GM21515 (cell line): ENCODE measurements around the gene RNF167.

Experiments used
- ATAC-seq: cut with Tn5 transposase; IDR thresholded peaks from one replicate; pipeline ENCODE4 v1.9.1; 2021; ENCODE audit not compliant: unreplicated experiment

The RNF167 gene

DNA sequence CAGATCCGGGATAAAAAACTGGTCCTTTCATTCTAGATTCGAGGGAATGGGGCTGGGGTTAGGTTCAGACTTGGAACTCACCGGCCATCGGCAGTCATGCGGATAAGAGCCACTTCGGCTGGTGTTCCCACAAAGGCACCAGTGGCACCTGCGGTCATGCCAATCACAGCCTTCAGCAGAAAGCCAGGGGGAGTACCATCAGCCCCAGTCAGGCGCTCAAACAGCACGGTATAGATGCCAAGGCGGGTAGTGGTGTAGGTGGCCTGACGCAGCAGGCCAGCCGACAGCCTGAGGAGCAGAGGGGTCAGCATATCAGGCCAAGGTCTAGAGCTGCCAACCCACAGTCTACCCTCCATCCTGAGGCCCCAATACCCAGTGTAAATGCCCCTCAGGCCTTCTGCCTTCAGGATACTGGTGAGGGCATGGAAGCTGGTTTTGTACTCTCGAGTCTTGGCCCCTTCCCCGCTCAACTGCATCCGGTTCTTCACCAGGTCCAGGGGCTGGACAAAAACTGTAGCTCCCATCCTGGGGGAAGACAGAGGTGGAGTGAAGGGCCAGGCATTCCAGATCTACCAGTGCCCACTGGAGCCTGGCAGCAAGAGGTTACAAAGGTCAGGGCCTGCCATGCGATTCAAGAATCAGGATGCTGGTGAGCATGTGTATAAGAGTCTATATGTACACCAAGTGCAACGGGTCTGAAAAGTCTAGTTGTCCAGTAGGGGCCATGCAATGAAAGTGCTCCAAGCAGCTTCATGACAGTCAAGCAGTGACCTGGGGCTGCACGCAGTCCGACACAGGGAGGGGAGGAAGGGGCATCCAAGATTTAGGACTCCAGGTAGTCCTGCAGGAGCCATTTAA, 1.2 kb upstream of the RNF167 start:
- no peak for ATAC-seq

DNA sequence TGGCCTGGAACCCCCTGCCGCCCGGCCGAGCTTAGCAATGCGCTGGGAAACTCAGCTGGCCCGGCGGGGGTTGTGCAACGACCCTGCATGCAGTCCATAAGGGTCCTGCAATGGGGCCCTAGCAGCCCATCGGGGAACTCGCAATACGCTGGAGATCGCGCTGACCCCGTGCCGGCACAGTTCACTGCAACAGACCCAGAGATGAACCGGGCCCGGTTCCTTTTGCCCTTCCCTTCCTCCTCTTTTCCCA, 597 bp upstream of the RNF167 start:
- no peak for ATAC-seq

DNA sequence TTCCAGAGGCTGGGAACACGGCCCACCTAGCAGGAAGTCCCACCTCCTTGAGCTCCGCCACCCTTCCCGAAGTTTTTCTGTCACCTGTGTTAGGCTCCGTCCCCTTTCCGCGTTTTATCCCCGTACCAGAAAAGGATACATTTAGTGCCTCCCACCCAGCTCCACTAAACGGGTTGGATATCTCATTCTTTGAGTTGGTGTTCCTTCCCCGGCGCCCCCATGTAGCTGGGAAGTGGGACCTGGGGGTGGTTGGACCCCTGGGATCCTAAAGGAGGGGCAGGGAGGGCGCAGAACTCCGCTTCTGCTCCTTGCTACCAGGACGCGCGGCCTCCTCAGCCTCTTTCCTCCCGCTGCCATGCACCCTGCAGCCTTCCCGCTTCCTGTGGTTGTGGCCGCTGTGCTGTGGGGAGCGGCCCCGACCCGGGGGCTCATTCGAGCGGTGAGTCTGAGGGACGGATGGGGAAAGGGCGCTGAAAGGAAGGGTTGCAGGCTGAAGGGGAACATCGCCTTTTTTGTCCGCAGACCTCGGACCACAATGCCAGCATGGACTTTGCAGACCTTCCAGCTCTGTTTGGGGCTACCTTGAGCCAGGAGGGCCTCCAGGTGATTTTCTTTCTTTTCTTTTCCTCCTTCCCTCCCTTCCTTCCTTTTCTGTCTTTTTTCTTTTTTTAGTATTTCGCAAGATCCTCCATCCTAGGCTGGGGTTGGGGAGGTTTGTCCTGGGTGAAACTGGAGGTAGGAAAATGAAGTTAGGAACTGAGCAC, 669 bp downstream of the RNF167 start:
- ATAC-seq: no peak

- ATAC-seq: no peak
These were observed 1.2 kb downstream of the RNF167 start for GRCh38 chr17:4941319-4941610.

DNA sequence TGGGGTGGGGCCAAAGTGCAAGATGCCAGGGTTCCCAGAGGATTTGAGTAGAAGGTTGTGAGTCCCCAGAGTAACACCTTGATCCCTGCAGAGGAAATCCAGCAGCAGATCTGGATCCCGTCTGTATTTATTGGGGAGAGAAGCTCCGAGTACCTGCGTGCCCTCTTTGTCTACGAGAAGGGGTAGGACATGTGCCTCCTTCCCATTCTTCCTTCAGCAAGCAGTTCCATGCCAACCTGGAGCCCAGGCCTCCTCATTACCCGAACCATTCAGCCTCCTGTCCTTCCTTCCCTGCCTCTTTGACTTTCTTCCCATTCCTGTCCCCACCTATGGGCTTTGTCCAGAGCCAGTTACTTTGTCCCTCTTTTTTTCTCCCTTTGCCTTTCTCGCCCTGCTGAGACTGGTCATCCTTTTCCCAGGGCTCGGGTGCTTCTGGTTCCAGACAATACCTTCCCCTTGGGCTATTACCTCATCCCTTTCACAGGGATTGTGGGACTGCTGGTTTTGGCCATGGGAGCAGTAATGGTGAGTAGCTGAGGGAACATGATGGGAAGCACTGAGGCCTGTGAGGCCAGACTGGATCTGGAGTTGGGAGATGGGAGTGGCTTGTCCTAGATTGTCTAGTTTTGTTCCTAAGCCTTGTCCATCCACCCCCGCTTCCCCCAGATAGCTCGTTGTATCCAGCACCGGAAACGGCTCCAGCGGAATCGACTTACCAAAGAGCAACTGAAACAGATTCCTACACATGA, 2.9 kb downstream of the RNF167 start:
- no peak for ATAC-seq

DNA sequence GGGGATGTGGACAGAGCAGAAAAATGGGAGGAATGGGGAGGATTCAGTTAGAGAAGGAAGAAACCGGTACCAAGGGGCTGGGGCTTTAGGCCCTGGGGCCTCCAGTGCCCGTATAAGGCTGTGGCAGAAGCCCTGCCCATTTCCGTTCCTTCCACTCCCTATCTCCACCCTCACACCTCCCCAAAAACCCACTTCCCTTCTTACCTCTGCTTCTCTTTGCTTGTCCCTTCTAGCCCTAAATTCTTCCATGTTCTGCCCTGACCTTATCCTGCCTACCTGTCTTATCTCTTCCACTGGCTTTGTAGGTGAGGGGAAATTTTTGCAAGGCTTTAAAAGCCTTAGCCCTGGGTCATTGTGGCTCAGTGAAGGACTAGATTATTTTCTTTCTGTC, 4.1 kb downstream of the RNF167 start:
- ATAC-seq: no peak

DNA sequence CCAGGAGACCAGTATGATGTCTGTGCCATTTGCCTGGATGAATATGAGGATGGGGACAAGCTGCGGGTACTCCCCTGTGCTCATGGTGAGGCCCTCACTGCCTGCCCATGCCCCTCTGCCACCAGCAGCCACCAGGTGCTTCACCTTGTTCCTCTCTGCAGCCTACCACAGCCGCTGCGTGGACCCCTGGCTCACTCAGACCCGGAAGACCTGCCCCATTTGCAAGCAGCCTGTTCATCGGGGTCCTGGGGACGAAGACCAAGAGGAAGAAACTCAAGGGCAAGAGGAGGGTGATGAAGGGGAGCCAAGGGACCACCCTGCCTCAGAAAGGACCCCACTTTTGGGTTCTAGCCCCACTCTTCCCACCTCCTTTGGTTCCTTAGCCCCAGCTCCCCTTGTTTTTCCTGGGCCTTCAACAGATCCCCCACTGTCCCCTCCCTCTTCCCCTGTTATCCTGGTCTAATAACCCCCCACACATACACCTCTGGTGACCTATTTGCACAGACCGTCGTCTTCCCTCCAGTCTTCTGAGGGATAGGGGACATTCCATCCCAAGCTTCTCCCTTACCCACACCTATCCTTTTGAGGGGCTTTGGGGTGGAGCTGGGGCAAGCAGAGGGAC, 4.6 kb downstream of the RNF167 start:
- no peak for ATAC-seq

GRCh38 chr17:4945176-4945943, 5.3 kb downstream of the RNF167 start:
- ATAC-seq: no peak

DNA sequence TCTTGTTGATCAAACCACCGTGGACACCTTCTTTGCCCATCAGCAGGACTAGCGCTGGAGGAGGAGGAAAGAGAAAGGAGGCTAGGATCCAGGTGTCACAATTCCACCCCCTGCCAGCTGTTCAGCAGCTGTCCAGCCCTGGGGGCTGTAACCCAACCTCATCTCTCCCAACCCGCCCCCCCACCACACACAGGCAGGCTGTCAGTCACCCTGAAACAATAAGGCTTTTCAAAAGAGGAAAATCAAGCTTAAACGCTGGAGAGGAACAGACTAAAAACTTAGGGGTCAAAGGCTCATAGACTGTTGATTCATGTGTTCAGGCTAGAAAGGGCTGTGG, 5.8 kb downstream of the RNF167 start:
- ATAC-seq: no peak

- ATAC-seq: no peak
These were observed 6.4 kb downstream of the RNF167 start for GRCh38 chr17:4946312-4946976.

- no peak for ATAC-seq
These were observed 6.9 kb downstream of the RNF167 start for GRCh38 chr17:4947010-4947410.

DNA sequence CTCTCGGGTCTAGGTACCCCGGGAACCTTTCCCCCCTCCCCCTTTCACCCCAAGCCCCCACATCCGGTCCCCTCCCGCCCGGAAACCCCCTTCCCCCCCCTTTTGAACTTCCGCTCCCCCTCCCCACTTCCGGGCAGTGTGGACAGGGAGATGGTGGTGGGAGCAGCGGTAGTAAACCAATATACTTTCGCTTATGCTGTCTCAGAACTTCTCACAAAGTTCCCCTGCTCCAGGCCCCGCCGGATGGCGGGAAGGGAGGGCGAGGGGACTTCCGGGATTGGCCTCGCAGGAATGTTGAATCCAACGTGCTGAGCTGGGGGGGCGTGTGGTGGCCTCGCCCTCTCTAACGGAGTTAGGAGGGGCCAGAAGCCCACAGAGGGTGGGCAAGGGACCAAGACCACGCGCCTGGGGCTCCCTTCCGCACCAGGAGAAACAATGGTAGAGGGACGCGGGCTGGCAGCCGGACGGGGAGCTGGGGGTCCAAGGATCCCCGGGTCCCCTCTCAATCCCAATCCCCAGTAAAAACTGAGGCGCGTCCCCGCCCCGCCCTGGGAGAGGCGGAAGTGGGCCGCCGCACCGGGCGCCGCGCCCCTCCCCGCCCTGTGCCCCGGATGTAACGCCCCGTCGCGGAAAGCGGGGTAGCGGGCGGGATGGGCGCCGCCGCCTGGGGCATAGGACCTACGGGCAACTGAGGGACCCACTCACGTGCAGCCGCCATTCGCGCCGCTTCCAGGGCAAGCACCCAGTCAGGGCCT, 7.5 kb downstream of the RNF167 start:
- no peak for ATAC-seq

GRCh38 chr17:4948166-4948930, 8.3 kb downstream of the RNF167 start, which contains the start of gene PFN1:
Gene PFN1 (minus strand): TSS chr17:4948530. CDS start chr17:4948394, 136 bp downstream.
- no peak for ATAC-seq

DNA sequence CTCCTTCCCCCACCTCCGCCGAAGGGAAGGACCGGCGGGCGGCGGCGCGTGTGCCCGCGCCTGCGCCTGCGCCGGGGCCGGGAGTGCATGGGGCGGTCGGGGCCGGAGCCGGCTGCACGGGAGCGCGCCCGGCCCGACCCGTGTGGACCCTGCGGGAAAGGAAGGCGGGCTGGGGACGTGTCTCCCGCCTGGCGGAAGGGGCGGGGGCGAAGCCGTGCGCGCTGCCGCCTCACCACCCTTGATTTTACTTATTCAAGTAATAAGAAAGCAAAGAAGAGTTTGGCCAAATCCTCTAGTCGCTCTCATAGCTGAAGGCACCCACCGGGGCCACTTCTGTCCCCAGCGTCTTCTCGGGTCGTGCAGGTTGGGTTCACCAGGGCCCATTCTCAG, 8.9 kb downstream of the RNF167 start:
- peak; percentile 28 for ATAC-seq

GRCh38 chr17:4949321-4950074, 9.4 kb downstream of the RNF167 start:
- ATAC-seq: peak; percentile 29

- ATAC-seq: no peak
These were observed 10.1 kb downstream of the RNF167 start for GRCh38 chr17:4950075-4950745.

DNA sequence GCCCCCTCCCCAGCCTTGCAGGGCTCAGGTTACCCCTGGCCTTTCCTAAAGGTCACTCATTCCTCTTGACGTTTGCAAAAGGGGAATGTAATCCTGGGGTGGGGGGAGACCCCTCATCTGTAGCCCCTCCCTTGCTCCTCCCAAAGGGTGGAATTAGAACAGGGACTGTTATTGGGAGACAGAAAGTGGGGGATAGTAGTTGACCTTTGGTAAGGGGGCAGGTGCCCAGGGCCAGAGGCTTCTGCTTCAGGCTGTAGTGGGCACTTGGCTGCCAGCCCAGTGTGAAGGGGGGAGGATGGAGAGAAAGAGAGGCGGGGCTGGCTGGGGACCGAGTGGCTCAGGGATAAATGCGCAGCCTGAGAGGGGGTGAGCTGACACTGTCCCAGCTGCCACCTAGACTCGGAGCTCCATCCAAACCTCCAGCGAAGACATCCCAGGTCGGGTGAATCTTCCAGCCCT, 10.7 kb downstream of the RNF167 start, which contains the start of gene ENO3:
Gene ENO3 (plus strand): TSS at position 374 of the 459 bp plus-strand sequence. CDS start 711 bp downstream, outside the sequence.
- ATAC-seq: no peak
